Suprapubic skin (tissue), 4 donors: ENCODE results near the gene RRM2.

Source experiments
- CTCF ChIP-seq, 2 donors: fragments of 200-600 bp in 1 of 2; fragments of 450-650 bp in 1 of 2; sonication (generic) in 1 of 2; IDR thresholded peaks; one replicate each; pipeline ENCODE4 v1.5.1; 2016 to 2019; ENCODE audit warnings: antibody characterized with exemption in 2 of 2, mild to moderate bottlenecking in 1 of 2, moderate library complexity in 1 of 2
- POLR2A ChIP-seq, 2 donors: fragments of 450-650 bp; IDR thresholded peaks; one replicate each; pipeline ENCODE4 v1.6.1; 2017; ENCODE audit warnings: antibody characterized with exemption in 2 of 2, mild to moderate bottlenecking in 2 of 2, moderate library complexity in 2 of 2
- POLR2AphosphoS5 ChIP-seq, 3 donors: sonication (generic); formaldehyde crosslinking; IDR thresholded peaks; one replicate each; pipeline ENCODE4 v1.6.1; 2017; ENCODE audit warnings: antibody characterized with exemption in 3 of 3

GRCh38 chr2:10085668-10086059, 36.9 kb upstream of the RRM2 start:
- TF ChIP-seq POLR2AphosphoS5 (IDR thresholded peaks at IDR 0.05) = no peak
- TF ChIP-seq CTCF (IDR thresholded peaks at IDR 0.05) = no peak
- no peak for TF ChIP-seq POLR2A (IDR thresholded peaks at IDR 0.05)
